Uterus (tissue), 2 donors: ENCODE measurements around the gene DEPDC1.

Experiments used
- CTCF ChIP-seq, 4 experiments: fragments of 200-600 bp in 2 of 4; fragments of 450-650 bp in 2 of 4; sonication (generic) in 2 of 4; IDR thresholded peaks; one replicate each; pipeline ENCODE4 v1.5.1; 2016 to 2019; ENCODE audit warnings: antibody characterized with exemption in 4 of 4, mild to moderate bottlenecking in 2 of 4, moderate library complexity in 1 of 4
- POLR2A ChIP-seq, 2 donors: fragments of 450-650 bp; IDR thresholded peaks; one replicate each; pipeline ENCODE4 v1.6.1; 2016; ENCODE audit warnings: antibody characterized with exemption in 2 of 2, mild to moderate bottlenecking in 1 of 2, moderate library complexity in 1 of 2

- no peak for TF ChIP-seq CTCF (IDR thresholded peaks at IDR 0.05)
- no peak for TF ChIP-seq POLR2A (IDR thresholded peaks at IDR 0.05)
Observed at GRCh38 chr1:68495968-68496679, 758 bp downstream of the DEPDC1 start.
